ENCODE measurements around the gene SNAPC2.

DNA sequence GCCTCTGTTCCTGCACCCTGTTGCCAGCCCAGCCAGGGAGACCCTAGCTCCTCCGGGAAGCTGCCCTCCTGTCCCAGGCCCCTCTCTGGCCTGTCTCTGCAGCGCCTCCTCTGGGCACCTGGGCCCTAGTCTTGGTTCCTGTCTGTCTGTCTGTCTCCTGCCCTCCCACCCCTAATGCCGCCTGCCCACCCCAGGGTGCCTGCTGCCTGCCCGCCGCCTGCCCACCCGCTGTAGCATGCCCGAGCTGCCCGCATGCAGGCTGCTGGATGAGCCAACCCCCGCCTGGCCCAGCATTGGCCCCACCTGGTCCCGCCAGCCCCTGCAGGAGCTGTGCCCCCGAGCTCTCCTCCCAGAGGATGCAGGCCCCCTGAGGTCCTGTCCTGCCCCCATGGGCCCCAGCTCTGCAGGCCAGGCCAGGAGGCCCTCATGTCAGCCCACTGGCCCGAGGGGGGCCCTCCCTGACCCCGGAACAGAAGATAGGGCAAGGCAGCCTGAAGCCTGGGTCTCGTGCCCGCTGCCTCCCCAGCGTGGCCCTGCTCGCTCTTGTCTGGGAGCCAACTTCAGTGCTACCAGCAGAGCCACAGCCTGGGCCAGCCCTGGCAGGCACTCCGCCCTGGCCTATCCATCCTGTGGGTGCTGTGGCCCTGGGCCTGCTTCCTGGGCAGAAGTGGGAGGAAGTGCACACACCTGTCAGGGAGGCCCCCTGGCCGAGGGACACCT, 11.2 kb upstream of the SNAPC2 start:
- TF ChIP-seq, protein P1, sequence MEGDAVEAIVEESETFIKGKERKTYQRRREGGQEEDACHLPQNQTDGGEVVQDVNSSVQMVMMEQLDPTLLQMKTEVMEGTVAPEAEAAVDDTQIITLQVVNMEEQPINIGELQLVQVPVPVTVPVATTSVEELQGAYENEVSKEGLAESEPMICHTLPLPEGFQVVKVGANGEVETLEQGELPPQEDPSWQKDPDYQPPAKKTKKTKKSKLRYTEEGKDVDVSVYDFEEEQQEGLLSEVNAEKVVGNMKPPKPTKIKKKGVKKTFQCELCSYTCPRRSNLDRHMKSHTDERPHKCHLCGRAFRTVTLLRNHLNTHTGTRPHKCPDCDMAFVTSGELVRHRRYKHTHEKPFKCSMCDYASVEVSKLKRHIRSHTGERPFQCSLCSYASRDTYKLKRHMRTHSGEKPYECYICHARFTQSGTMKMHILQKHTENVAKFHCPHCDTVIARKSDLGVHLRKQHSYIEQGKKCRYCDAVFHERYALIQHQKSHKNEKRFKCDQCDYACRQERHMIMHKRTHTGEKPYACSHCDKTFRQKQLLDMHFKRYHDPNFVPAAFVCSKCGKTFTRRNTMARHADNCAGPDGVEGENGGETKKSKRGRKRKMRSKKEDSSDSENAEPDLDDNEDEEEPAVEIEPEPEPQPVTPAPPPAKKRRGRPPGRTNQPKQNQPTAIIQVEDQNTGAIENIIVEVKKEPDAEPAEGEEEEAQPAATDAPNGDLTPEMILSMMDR (IDR thresholded peaks at IDR 0.05), result no peak
- no peak for TF ChIP-seq POLR2A (IDR thresholded peaks at IDR 0.05)

All from adrenal gland (tissue), 5 donors.